ENCODE measurements around the gene CT83. TPM values are rescaled to one million over a fixed set of nuclear protein-coding genes. Genes with fewer than 3 reads are reported as not detected.

Gene CT83
- total and polyA plus RNA-seq, 2 of the 4 experiments (the other 2 are of a cell fraction) = not detected

- in situ Hi-C loops (cut with MboI; ENCODE audit: low sequenced_read_pairs) (no loop called here), dilution Hi-C loops (cut with HindIII; ENCODE audit: low sequenced_read_pairs, unreplicated experiment) (no loop called here), intact Hi-C loops (cut with micrococcal nuclease) (no loop called here)
- Histone ChIP-seq H2AK5ac (ENCODE audit: low read depth, low read length) (no peak overlapping the region), H2AFZ (replicated peaks; ENCODE audit: low read length, poor library complexity) (no peak overlapping the region), H3K4me3 (ENCODE audit: insufficient read depth, low read depth, low read length) (no peak overlapping the region), H3K4me1 (ENCODE audit: control insufficient read depth, insufficient read depth, low read length) (no peaks in the 10 kb centered on the region), H3K23ac (ENCODE audit: low read depth, low read length) (no peak overlapping the region), H4K91ac (ENCODE audit: insufficient read depth, low read depth, low read length) (no peak overlapping the region), H3K18ac (ENCODE audit: low read depth, low read length) (no peak overlapping the region), H2AK9ac (replicated peaks; ENCODE audit: low read depth, low read length, poor library complexity) (no peak overlapping the region), H3K79me1 (ENCODE audit: low read depth in 1 of 2, low read length in 2 of 2) (no peaks in the 10 kb centered on the region), H3K9me1 (ENCODE audit: insufficient read depth, low read length) (no peaks in the 10 kb centered on the region), H3K56ac (ENCODE audit: extremely low read depth, insufficient read depth, low read length) (no peak overlapping the region), H2BK5ac (ENCODE audit: low read depth, low read length, poor library complexity, severe bottlenecking) (no peak overlapping the region), H3K4ac (ENCODE audit: low read depth, low read length) (no peak overlapping the region), H3K27ac (ENCODE audit: insufficient read depth, low read length) (no peak overlapping the region), H2BK120ac (ENCODE audit: low read depth, low read length) (no peak overlapping the region), H2BK20ac (ENCODE audit: low read depth, low read length) (no peak overlapping the region), H3K14ac (replicated peaks; ENCODE audit: low read depth, low read length) (no peak overlapping the region), H3K36me3 (ENCODE audit: control insufficient read depth, insufficient read depth, low read length) (no peaks in the 10 kb centered on the region), H4K5ac (ENCODE audit: low read depth, low read length) (no peak overlapping the region), H4K8ac (ENCODE audit: low read depth in 2 of 2, low read length in 2 of 2) (no peak overlapping the region), H4K20me1 (ENCODE audit: insufficient read depth, low read length) (no peaks in the 10 kb centered on the region), H3K9me3 (ENCODE audit: control insufficient read depth, insufficient read depth, low read length) (no peaks in the 10 kb centered on the region), H2BK15ac (ENCODE audit: low read depth, low read length) (no peak overlapping the region), H3K9ac (ENCODE audit: low read depth, low read length) (no peak overlapping the region), H3K27me3 (ENCODE audit: control insufficient read depth, insufficient read depth, low read length) (no peaks in the 10 kb centered on the region), H3K4me2 (ENCODE audit: low read depth, low read length) (no peak overlapping the region)
- TF ChIP-seq RFX5 (IDR thresholded peaks at IDR 0.05; ENCODE audit: low read depth, low read length) (no peak), CEBPB (IDR thresholded peaks at IDR 0.05; ENCODE audit: low read depth, low read length) (no peak), MXI1 (IDR thresholded peaks at IDR 0.05; ENCODE audit: borderline replicate concordance, low read depth, low read length) (no peak), CHD1 (IDR thresholded peaks at IDR 0.05; ENCODE audit: low read depth, low read length) (no peak), ELK1 (IDR thresholded peaks at IDR 0.05; ENCODE audit: borderline replicate concordance, low read depth, low read length) (no peak), SMC3 (IDR thresholded peaks at IDR 0.05; ENCODE audit: low read depth, low read length) (no peak), RCOR1 (IDR thresholded peaks at IDR 0.05; ENCODE audit: insufficient replicate concordance, low read length) (no peak)
- ChIA-PET CTCF (no interaction called here), POLR2A (ENCODE audit: unreplicated experiment) (no interaction called here)
- BruUV-seq (replicated peaks) = no TSS peak
- DNase-seq = no peak
- no peak for ATAC-seq (ENCODE audit: low read depth)
Measured at GRCh38 chrX:116499780-116500179, 37.0 kb upstream of the CT83 start.
